Caki2 (cell line): ENCODE results near the gene DDX47. TPM values are rescaled to one million over a fixed set of nuclear protein-coding genes. Genes with fewer than 3 reads are reported as not detected.
A peak's percentile ranks its signal among the peaks of the same experiment; 100 is the strongest.

Experiments
- DNase-seq: peaks from one replicate; pipeline ENCODE4 v3.0.0-alpha.2; 2015; ENCODE audit warnings: low read depth
- in situ Hi-C: cut with HindIII; loops from 2 replicates; pipeline ENCODE4 v1.10.0; 2016; ENCODE audit warnings: low sequenced_read_pairs, low pct_unique_long_range_greater_than_20kb, mixed read lengths
- total RNA-seq: library from RNA; depleted of rRNA; stranded (reverse); fragments of >200 nt; shearing (Covaris generic); gene quantifications from 2 replicates; pipeline ENCODE4 v1.2.3, GENCODE V29; 2014; ENCODE audit warnings: low replicate concordance; rRNA removed

DDX47 gene
- total RNA-seq: 71.9 and 114 TPM in 2 replicates

- peak; percentile 86 for DNase-seq
- in situ Hi-C loops: no loop called here
These were observed at the start of gene DDX47 for GRCh38 chr12:12813120-12814101. Gene DDX47, plus strand, starts transcription at chr12:12813346. Its CDS starts 22 bp downstream, at chr12:12813368.

- DNase-seq: no peak
- in situ Hi-C loops: no loop called here
These were observed 48.3 kb upstream of the DDX47 start for GRCh38 chr12:12764824-12765223.

- DNase-seq: no peak
These were observed 42.9 kb upstream of the DDX47 start for GRCh38 chr12:12770262-12770661.

GRCh38 chr12:12774791-12775190, 38.4 kb upstream of the DDX47 start:
- DNase-seq: no peak
- in situ Hi-C loops: no loop called here

More at GRCh38 chr12:12770262-12770661, 42.9 kb upstream of the DDX47 start:
- in situ Hi-C loops: no loop called here

- DNase-seq: no peak
- in situ Hi-C loops: no loop called here
These were observed 36.9 kb upstream of the DDX47 start for GRCh38 chr12:12776261-12776660.

- no peak for DNase-seq
- in situ Hi-C loops: no loop called here
These were observed 36.1 kb upstream of the DDX47 start for GRCh38 chr12:12777092-12777491.

- no peak for DNase-seq
- in situ Hi-C loops: no loop called here
These were observed 34.1 kb upstream of the DDX47 start for GRCh38 chr12:12779007-12779406.

GRCh38 chr12:12779529-12779928, 33.6 kb upstream of the DDX47 start:
- peak; percentile 84 for DNase-seq
- in situ Hi-C loops: no loop called here

GRCh38 chr12:12784116-12784515, 29.0 kb upstream of the DDX47 start:
- in situ Hi-C loops: no loop called here
- no peak for DNase-seq

GRCh38 chr12:12784911-12785814, 28.0 kb upstream of the DDX47 start, which contains the start of gene APOLD1:
Gene APOLD1, plus strand, starts transcription at chr12:12785659. Its CDS starts 33 bp downstream, at chr12:12785692.
- in situ Hi-C loops: no loop called here
- no peak for DNase-seq

- in situ Hi-C loops: no loop called here
These were observed 26.8 kb upstream of the DDX47 start for GRCh38 chr12:12786351-12786705.

GRCh38 chr12:12786706-12787601, 26.2 kb upstream of the DDX47 start:
- in situ Hi-C loops: no loop called here
- DNase-seq: peak; percentile 79

More at GRCh38 chr12:12786351-12786705, 26.8 kb upstream of the DDX47 start:
- no peak for DNase-seq

- no peak for DNase-seq
- in situ Hi-C loops: no loop called here
These were observed 25.0 kb upstream of the DDX47 start for GRCh38 chr12:12788131-12788530.

- in situ Hi-C loops: no loop called here
- DNase-seq: peak; percentile 63
These were observed 24.3 kb upstream of the DDX47 start for GRCh38 chr12:12788675-12789368.

- DNase-seq: no peak
- in situ Hi-C loops: no loop called here
These were observed 22.2 kb upstream of the DDX47 start for GRCh38 chr12:12790956-12791355.

GRCh38 chr12:12791756-12792369, 21.3 kb upstream of the DDX47 start:
- in situ Hi-C loops: no loop called here
- no peak for DNase-seq

- in situ Hi-C loops: no loop called here
- DNase-seq: no peak
These were observed 20.7 kb upstream of the DDX47 start for GRCh38 chr12:12792421-12792820.
